WERI-Rb-1 (cell line): Measurements from ENCODE around the gene CBARP.
A peak's percentile ranks its signal among the peaks of the same experiment; 100 is the strongest.

Experiments used
- DNase-seq: peaks from one replicate; pipeline ENCODE4 v3.0.0-alpha.2; 2020
- H3K27ac ChIP-seq: fragments of 250-450 bp; sonication (Bioruptor Pico); 2 replicates; pipeline ENCODE4 v1.5.1; 2020; ENCODE audit warnings: mild to moderate bottlenecking, moderate library complexity
- H3K27me3 ChIP-seq: fragments of 250-450 bp; sonication (Bioruptor Pico); 2 replicates; pipeline ENCODE4 v1.5.1; 2021; ENCODE audit warnings: mild to moderate bottlenecking, low read depth, moderate library complexity; ENCODE audit not compliant: insufficient read depth, severe bottlenecking
- H3K36me3 ChIP-seq: fragments of 250-450 bp; sonication (Bioruptor Pico); 2 replicates; pipeline ENCODE4 v1.5.1; 2020; ENCODE audit warnings: mild to moderate bottlenecking, moderate library complexity
- H3K4me3 ChIP-seq: 2 replicates; pipeline ENCODE4 v1.5.1; 2011; ENCODE audit warnings: low read depth, mild to moderate bottlenecking, control low read depth, low read length
- H3K9me3 ChIP-seq: fragments of 250-450 bp; sonication (Bioruptor Pico); 2 replicates; pipeline ENCODE4 v1.5.1; 2021; ENCODE audit warnings: mild to moderate bottlenecking, moderate library complexity; ENCODE audit not compliant: severe bottlenecking
- TF ChIP-seq, protein P1 (sequence below): IDR thresholded peaks from 2 replicates; pipeline ENCODE4 v1.5.1; 2011; ENCODE audit warnings: low read depth, mild to moderate bottlenecking, control low read depth, inconsistent platforms, low read length

CBARP gene

DNA sequence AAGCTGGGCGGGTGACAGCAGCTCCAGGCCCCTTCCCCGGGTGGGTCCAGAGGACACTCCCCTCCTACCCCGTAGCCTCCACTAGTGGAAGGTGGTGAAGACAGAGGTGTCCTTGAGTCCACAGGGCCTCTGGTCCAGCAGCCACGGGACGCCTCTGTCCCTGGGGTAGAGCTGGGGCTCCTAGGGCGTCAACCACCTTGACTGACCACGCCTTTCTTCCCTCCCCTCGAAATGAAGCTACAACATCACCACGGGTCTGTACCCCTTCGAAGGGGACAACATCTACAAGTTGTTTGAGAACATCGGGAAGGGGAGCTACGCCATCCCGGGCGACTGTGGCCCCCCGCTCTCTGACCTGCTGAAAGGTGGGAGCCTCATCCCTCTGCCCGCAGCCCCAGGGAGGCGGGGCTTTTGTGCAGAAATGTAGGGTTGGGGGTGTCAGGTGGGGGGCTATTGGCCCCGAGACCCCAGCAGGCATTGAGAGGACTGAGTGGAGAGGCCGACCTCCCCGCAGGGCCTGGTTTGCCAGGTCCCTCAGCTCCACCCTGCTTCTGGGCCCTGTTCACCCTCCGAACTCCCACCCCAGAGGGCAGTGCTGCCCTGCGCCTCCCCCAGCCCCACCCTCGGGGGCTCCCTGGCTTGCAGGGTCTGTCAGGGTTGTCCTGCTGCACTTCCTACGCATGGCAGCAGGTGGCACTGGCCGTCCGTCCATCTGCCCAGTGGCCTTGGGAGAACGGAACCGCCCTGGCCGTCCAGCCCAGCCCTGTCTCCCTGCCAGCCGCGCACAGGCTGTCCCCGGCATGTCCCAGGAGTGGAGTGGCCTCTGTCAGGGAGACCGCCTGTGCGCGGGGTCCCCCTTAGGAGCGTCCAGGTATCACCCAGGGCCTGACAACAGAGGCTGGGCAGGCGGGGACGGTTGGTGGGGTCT lies 16.6 kb downstream of the CBARP start:
- DNase-seq, result peak; percentile 78
- peaks cover 64% of the 10 kb centered on the region for H3K36me3 ChIP-seq
- TF ChIP-seq, protein P1, sequence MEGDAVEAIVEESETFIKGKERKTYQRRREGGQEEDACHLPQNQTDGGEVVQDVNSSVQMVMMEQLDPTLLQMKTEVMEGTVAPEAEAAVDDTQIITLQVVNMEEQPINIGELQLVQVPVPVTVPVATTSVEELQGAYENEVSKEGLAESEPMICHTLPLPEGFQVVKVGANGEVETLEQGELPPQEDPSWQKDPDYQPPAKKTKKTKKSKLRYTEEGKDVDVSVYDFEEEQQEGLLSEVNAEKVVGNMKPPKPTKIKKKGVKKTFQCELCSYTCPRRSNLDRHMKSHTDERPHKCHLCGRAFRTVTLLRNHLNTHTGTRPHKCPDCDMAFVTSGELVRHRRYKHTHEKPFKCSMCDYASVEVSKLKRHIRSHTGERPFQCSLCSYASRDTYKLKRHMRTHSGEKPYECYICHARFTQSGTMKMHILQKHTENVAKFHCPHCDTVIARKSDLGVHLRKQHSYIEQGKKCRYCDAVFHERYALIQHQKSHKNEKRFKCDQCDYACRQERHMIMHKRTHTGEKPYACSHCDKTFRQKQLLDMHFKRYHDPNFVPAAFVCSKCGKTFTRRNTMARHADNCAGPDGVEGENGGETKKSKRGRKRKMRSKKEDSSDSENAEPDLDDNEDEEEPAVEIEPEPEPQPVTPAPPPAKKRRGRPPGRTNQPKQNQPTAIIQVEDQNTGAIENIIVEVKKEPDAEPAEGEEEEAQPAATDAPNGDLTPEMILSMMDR, result peak; percentile 92

DNA sequence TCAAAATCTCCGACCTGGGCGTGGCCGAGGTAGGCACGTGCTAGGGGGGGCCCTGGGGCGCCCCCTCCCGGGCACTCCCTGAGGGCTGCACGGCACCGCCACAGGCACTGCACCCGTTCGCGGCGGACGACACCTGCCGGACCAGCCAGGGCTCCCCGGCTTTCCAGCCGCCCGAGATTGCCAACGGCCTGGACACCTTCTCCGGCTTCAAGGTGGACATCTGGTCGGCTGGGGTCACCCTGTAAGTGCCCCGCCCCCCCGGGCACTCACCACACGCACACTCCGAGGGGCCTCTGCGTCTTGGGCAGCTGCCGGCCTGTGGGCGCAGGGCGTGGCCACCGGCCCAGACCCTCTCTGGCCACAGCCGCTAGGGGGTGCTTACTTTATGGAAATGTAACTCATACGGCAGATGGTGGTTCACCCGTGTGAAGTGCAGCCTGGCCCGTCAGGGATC lies 17.3 kb downstream of the CBARP start:
- Histone ChIP-seq H3K27me3 (no peaks in the 10 kb centered on the region), H3K27ac (peak overlapping the region; percentile 52), H3K36me3 (peaks cover 56% of the 10 kb centered on the region), H3K9me3 (no peaks in the 10 kb centered on the region), H3K4me3 (no peak overlapping the region)
- DNase-seq, result peak; percentile 90
- TF ChIP-seq, protein P1, result peak; percentile 84

More for the DNA sequence above, 16.6 kb downstream of the CBARP start:
- Histone ChIP-seq H3K27ac (peak overlapping the region; percentile 52), H3K9me3 (no peaks in the 10 kb centered on the region), H3K4me3 (no peak overlapping the region), H3K27me3 (no peaks in the 10 kb centered on the region)

DNA sequence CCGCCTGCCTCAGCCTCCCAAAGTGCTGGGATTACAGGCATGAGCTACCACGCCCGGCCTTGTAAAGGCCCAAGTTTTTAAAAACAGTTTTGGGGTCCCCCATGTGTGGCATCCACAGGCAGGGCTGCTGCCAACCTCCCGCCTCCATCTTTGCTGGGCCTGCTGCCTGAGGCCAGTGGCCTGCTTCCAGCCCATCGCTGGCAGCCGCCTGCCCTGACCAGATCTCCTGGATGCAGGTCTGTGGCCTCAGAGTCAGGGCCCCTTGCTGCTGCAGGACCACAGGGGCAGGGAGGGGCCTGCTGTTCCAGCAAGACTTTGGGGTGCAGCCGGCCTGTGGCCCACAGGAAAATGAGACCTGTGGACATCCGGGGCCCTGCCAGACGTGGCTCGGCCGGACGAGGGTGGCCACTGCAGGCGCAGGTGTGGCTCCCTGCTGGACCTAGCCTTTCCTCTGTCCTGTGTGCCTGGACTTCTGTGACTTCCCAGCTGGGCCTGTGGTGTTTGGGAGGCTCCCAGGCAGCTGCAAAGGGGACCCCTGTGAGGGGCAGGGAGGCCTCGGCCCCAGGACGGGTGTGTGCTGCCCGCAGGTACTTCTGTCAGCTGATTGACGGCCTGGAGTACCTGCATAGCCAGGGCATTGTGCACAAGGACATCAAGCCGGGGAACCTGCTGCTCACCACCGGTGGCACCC lies 17.9 kb downstream of the CBARP start:
- H3K9me3 ChIP-seq, result no peaks in the 10 kb centered on the region
- no peak overlapping the region for H3K4me3 ChIP-seq
- TF ChIP-seq, protein P1, result no peak
- peak overlapping the region; percentile 52; the same call in 1 of the 2 replicates for H3K27ac ChIP-seq
- DNase-seq, result no peak
- peaks cover 55% of the 10 kb centered on the region for H3K36me3 ChIP-seq
- no peaks in the 10 kb centered on the region for H3K27me3 ChIP-seq

DNA sequence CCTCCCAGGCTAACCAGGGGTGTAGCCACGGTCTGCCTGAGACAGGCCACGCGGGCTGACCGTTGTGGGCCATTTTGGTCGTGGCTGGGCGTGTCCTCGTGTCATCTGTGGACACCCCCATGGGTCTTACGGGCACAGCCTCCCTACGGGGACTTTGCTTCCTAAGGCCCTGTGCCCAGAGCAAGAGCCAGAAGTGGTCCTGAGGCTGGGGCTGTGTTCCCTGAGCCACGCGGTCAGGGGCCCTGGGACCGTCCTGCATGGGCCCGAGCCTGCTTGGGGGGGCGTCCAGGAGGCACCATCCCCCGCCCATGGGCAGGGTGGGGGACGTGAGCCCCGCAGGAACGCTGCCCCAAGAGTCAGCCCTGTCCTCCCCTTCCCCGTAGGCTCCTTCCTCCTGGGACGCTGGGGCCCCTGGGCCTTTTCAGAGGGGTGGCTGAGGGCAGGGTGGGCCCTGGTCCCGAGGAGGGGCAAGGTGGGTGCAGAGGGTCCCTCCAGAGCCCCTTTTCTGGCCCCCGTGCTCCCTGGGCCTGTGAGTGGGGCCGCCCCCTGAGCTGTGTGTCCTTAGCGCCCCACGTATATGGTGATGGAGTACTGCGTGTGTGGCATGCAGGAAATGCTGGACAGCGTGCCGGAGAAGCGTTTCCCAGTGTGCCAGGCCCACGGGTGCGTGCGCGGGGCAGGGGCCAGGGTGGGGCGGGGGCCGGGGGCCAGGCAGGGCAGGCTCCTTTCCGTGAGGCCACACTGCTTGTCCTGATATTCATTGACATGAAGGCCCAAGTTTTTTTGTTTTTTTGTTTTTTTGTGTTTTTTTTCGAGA lies 18.8 kb downstream of the CBARP start:
- Histone ChIP-seq H3K4me3 (no peak overlapping the region), H3K27ac (no peak overlapping the region), H3K36me3 (peaks cover 52% of the 10 kb centered on the region), H3K9me3 (no peaks in the 10 kb centered on the region), H3K27me3 (no peaks in the 10 kb centered on the region)
- TF ChIP-seq, protein P1, result no peak
- DNase-seq, result no peak

DNA sequence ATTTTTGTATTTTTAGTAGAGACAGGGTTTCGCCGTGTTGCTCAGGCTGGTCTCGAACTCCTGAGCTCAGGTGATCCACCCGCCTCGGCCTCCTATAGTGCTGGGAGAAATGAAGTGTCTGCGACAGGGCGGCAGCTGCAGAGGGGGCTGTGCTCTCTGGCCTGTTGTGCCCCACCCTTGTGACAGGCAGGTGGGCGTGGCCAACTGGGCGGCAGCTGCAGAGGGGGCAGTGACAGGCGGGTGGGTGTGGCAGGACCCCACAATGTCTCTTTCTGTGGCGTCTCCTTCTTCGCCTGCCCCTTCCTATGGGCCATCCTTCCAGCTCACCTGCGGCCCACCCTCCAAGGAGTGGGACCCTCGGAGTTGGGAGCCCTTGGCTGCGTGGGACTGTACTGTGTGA lies 20.4 kb downstream of the CBARP start:
- TF ChIP-seq, protein P1, result no peak
- H3K4me3 ChIP-seq, result no peak overlapping the region
- H3K27me3 ChIP-seq, result no peaks in the 10 kb centered on the region
- no peaks in the 10 kb centered on the region for H3K9me3 ChIP-seq
- peaks cover 49% of the 10 kb centered on the region for H3K36me3 ChIP-seq
- peak overlapping the region; percentile 23 for H3K27ac ChIP-seq
- DNase-seq, result no peak
